T-helper 1 cell (primary cell): ENCODE results near the gene CFAP90.

Experiments
- DNase-seq, 5 donors: peaks; one replicate each; pipeline ENCODE4 v3.0.0-alpha.2; 2012 to 2020

CFAP90 gene

DNA sequence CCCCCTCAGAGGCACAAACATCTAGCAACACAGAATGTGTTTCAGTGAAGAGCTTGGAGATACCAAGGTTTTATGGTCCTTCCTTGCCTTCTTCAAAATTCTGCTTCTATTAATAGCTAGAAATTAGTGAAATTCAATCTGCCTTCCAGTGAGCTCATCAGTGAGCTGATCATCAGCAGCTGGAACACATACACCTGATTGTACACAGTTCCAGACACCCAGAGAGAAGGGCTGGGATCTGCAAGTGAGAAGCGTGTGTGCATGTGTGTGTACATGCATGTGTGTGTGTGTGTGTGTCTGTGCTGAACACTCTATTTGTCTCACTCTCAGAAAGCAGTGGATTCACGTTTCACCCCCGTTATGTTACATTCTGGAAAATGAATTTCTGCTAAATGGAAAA, 28.5 kb downstream of the CFAP90 start:
- DNase-seq = no peak

DNA sequence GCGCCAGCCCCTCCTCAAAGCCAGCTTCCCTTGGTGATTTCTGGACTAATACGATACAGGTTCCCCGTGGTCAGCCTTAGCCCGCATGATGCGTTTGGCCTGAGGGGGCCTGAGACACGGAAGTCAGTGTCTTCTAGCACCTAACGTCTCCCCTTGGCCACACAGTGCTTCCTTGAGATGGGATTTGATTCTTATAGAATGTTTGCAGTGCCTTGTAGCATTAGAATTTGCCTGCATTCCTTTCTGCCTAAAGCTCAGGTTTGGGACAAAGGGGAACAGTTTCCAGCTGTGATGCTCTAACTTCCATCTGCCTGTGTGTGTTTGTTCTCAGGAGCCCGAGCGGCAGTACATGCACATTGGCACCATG, 34.4 kb downstream of the CFAP90 start:
- no peak for DNase-seq

DNA sequence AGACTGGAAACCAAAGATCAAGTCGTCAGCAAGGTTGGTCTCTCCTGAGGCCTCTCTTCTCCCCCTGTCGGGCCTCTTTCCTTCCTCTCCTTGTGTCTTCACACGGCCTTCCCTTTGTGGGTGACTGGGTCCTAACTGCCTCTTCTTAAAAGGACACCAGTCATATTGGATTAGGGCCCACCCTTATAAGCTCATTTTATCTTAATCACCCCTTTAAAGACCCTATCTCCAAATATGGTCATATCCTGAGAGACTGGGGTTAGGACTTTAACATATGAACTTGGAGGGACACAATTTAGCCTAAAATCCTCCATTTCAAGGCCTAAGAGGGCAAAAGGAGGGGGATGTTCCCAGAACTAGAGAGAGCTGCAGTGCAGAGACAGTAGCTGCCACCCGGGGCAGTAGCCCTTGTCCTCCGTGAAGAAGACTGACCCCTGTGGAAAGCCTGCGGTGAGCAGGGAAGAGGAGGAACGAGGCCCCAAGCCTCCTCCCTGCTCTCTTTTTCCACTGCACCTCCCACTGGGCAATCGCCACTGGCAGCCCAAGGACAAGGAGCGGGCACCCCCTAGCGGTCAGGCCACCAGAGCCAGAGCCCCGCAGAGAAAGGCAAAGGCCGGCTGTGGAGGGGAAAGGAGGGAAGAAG, 34.9 kb downstream of the CFAP90 start:
- DNase-seq = peak; percentile 17 to 43 (median 37)

DNA sequence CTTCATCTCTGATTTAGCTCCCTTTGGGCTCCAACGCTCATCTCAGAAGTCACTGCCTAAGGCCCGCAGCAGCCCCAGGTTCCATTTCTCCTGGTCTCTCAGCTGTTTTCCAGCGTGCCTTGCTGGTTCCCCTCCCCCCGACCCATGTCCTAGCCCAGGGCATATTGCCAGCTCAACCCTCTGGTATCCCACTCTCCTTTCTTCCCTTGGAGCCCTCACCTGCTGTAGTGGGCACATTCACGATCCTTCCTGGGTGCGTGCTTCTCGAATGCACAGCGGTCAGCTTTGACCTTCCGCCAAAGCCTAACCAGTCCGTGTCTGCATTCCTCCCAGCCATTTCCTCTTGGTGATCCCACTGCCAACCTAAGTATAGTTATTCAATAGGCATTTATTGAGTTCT, 36.1 kb downstream of the CFAP90 start:
- DNase-seq = no peak

DNA sequence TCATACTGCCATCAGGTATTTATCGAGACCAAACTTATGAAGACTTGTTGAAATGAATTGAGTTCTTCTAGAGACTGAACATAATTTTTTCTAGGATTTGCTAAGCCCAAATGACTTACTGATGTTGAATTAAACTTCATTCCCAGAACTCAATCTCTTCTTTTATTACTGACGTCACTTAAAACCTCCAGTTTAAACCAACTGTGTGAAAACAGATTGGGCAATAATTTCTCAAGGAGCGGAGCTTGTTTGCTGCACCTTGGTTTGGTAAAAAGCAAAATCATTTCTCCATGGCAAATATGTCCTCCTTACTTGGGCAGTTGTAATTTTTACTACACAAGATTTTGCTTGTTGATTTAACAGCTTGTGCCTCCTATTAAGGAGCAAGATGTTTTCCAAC, 37.4 kb downstream of the CFAP90 start:
- no peak for DNase-seq

DNA sequence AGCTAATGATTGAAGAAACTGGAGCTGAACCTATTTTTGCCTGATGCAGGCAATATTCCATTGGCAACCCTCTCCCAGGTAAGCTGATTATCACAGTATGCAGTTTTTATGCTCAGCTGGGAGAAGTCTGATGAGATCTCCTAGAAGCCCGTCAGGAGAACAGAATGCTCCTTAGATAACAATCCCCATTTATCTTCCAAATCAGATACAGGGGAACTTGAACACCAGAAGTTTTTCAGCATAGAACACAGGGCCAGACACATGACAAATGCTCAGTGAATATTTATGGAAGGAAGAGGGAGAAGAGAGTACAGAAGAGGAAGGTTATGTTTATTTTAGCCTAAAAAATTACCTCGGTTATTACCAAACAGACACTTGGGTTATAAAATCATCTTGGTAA, 37.9 kb downstream of the CFAP90 start:
- DNase-seq = no peak

DNA sequence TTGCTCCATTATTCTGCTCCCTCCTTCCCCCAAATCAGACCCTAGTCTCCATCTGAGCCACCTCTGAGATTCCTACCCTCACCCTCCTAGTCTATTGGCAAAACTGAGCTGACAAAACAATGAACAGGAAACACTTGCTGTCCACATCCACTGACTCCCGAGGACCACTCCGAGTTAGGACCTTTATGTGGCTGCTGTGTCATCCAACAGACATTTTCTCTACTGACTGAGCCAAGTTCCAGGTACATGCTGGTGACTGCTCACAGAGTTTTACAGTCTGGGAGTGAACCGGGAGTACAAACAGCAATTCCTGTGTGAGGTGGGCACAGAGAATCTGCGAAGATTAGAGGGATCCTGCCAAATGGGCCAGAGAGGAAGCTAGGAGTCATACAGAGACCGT, 39.2 kb downstream of the CFAP90 start:
- DNase-seq = no peak

DNA sequence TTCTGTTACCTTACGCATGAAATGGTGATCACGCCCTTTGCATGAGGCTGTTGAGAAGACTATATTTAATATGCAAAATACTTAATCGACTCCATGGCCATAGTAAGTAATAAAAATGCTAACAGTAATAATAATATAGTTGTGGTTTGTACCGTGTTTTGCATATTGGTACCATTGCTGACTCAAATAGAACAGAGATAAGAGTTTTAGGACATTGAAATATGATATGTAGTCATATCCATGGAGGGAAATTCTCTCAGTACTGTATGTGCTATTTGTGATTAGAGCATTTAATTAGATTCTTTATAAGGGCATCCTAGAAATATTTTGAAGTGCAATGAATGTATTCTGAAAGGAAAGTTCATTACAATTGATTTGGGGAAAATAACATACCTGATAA, 41.9 kb downstream of the CFAP90 start:
- DNase-seq = no peak

DNA sequence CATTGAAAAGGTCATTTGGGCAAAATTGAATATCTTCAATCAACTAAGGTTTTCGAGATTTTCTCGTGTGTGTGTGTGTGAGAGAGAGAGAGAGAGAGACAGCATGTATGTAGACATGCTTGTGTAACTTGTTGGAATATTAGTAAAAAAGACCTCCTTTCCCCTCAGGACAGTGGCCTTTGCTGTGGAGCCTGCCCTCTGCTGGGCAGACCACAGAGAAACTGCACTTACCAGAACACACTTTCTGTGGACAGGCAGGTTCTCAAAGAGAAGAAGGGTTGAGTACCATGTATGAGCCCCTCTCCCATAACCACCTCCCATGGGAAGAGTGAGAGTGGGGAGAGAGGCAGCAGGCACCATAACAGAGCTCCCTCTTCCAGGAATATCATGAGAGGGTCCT, 45.6 kb downstream of the CFAP90 start:
- DNase-seq = no peak

DNA sequence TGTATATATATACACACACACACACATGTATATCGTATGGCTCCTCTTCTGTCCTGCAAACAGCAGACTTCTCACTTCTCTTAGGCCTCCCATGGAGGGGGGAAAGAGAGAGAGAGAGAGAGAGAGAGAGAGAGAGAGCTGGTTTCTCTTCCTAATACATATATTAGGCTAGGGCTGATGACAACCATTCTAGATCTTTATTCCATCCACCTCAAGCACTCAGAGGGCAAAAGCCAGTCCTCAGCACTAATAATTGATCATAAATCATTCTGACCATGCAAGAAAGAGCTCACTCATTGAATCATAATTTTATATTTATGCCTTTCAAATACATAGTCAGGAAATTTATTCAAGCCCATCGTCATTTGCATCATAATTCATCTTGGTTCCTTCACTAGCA, 47.0 kb downstream of the CFAP90 start:
- no peak for DNase-seq

DNA sequence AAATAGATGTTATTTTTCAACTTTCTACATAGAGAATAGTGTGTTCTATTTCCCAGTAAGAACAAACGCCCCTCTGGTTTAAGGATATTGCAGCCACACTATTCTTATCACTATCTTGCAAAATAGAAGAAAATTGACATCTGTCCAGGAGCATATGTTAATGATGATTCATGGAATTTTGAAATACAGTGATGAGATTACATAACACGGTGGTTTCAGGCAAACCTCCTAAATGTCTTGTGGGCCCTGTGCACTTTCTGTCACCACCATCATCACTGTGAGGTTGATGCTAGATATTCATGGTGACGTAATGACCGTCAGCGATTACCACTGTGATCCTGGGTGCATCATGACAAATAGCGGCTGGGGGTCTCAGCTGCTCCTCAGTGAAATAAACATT, 48.1 kb downstream of the CFAP90 start:
- DNase-seq = no peak

DNA sequence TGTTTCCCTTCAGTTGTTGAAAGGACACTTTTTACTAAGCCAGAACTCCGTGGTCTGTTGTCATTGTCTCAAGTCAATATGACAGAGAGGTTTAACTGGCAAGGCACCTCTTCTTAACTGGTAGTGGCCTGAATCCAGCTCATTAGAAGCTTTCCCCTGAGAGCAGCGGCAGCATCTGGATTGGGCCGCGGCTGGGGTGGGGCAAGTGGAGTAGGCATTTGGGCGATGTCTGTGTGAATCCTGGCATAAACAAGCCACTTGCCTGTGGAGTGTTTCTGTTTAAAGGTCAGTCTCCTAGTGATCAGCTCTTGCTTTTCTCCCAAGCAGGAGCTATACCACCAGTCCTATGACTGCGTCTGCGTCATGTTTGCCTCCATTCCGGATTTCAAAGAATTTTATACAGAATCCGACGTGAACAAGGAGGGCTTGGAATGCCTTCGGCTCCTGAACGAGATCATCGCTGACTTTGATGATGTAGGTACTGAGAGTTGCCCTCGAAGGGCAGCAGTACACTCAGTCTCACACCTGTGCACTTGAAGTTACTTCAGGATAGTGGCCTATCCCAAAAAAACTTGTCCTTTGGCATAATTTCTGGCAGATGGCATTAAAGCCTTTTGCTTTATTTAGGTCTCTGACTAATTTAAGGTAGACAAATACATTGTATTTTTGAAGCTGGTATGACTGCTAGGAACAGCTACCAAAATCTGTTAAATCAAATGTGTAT, 48.9 kb downstream of the CFAP90 start:
- DNase-seq = no peak

DNA sequence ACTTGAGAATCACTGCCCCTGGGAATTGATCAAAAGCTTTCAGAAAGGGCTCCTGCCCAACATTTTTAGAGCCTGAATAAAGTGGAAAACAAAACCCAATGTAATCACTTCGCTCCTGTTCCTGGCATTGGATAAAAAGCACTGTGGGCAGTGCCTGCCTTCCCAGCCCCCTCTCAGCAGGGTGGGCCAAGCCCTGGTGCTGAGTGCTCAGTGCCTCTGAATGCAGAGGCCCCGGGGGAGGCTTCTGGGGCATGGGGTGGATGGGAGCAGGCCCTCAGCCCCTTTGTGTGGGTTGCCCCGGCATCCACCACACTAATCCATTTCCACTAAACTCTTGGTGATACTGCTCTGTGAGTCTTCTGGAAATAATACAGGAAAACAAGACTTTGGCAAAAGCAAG, 55.6 kb downstream of the CFAP90 start:
- no peak for DNase-seq

DNA sequence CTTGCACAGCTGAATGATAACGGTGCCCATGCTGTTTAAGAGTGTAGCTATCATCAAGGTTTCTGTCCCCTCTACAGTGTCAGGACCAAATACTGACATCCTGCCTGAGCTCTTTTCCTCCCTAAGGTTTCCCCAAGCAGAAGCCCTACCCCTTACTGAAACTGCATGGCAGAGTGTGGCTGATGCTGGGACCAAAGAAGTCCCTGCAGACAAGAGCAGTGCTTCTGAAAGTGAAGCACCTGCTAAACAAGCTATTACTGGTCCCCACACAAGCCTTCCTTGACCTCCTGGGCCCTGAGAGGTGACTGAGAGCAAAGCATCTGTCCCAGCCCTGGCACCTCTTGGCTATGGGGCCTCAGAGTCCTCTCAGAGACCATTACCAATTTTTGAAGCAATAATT, 56.1 kb downstream of the CFAP90 start:
- DNase-seq = no peak

DNA sequence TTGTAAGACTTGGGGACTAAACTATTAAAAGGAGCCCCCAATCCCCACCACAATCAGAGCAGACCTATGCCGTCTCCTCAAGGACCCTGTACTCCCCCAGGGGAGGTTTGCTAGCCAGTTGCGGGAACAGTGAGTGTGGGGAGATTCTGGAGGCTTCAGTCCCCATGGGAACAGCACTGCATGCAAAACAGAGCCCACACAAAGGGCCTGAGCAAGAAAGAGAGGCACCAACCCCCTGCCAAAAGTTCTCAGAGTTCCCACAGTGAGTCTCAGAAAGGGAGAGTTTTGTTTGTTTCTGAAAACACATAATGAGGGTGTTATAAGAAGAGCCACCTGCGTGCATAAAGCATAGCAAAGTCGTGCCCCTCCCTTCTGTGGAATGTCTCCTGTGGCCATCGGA, 56.6 kb downstream of the CFAP90 start:
- DNase-seq = no peak

DNA sequence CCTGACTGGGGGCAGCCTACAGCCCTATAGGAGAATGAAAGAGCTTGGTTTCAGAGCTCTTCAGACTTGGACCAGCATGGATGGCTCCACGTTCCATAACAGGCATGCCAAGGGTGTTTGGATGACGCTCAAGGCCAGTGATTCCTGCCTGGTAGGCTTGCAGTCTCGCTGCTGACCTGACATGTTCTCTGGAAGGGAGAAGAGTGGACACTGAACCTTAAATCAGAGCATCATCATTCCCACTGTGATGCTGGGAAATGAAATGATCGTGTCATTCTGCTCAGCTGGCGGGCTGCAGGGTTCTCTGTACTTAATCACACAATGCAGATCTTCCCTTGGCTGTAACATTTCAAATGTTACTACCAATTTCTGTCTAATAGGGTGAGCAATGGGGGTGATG, 57.0 kb downstream of the CFAP90 start:
- no peak for DNase-seq

DNA sequence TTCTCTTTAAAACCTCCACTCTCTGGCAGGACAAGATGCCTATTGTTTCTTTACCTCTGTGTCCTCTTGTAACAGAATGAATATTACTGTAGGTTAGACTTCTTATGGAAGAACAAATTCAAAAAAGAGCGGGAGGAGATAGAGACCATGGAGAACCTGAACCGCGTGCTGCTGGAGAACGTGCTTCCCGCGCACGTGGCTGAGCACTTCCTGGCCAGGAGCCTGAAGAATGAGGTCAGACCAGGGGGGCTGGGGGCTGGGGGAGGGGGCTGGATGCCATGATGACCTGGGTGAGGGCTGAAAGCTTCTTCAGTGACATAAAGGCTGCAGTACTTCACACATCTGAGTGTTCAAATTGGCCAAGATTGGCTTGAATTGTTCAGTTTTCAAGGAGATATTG, 61.4 kb downstream of the CFAP90 start:
- DNase-seq = no peak

DNA sequence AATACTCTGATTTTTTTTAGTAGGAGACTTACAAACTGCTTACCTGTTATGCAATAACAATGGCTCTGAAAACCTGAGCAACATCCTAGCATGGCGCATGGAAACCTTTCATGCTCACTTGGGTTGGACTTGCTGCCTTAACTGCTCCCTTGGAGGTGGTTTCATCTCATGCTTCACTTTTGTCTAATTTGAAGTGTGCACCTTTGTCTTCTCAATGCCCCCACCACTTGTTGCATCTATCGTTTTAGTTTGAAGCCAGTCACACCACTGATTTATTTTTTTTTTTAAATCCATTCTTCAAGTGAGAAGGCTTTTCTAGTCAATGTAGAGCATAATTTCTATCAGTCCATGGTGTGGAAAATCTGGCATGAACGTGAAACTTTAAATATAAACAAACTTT, 63.2 kb downstream of the CFAP90 start:
- DNase-seq = no peak

DNA sequence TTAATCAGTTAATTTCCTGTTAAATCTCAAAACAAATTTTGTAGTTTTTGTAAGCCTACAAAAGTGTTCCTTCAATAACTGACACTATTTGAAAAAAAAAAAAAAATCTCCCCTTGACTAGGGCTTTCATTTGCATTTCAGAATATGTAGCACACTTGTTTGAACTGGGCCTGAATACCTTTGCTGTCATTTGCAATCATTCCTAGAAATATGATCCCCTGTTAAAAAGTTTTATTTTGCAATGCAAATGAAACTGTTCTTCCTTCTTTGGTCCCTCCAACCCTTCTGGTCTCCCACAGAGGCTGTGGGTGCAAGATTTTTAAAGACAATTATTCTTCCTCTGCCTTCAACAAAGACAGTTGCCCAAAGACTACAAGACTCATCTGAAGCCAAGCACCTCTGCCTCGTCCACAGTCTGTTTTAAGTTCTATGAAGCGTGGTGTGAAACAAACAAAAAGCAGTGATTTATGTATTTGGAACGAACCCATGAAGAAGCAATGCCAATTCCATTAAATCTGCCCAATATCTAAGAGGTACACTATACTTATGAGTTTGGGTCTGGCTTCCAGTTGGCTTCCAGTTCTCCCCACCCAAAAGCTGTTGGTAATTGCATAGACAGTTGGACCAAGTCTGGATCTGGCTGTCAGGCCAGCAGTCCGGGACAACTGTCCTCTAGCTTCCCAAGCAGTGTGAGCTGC, 66.1 kb downstream of the CFAP90 start:
- no peak for DNase-seq

DNA sequence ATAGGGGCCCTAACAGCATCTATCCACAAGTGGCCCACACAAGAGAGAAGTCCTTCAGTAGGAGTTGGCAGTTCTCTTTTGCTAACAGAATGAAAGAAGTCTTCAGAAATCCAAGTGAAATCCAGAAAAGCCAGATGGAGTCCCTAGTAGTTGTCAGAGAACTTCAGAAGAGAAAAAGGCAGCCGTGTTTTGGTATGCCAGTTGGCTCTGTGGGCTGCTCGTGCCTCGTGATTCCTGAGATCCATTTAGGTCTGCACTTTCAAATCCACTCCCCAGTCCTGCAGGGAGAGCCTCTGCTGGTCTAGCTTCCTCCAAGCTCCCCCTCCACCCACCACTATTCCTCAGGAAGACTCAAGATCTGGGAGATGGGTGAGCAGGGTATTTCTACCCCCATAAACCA, 69.0 kb downstream of the CFAP90 start:
- no peak for DNase-seq
